PC-3 (cell line): ENCODE data around the gene NECAB2. TPM values are rescaled to one million over a fixed set of nuclear protein-coding genes. Genes with fewer than 3 reads are reported as not detected.

Source experiments
- ATAC-seq: fragments of 200-7000 bp; cut with Tn5 transposase; 2 replicates; pipeline ENCODE4 v1.9.1; 2020; ENCODE audit warnings: mild to moderate bottlenecking, moderate library complexity
- BruUV-seq: library from RNA; stranded (reverse); fragments of 400-500 nt; replicated peaks from 2 replicates; lab custom pipeline; 2021; lab: Mats Ljungman, UMichigan
- CTCF ChIA-PET: fragments of 300-600 bp; sonication (Branson Sonifier 250); formaldehyde crosslinking; loops from one replicate; lab custom pipeline; 2022; ENCODE audit warnings: antibody characterized with exemption; lab: Charles Lee
- POLR2A ChIA-PET: fragments of 300-600 bp; sonication (Branson Sonifier 250); formaldehyde crosslinking; loops from one replicate; lab custom pipeline; 2022; ENCODE audit warnings: antibody characterized with exemption; ENCODE audit not compliant: unreplicated experiment; lab: Charles Lee
- DNase-seq: peaks from one replicate; pipeline ENCODE4 v3.0.0-alpha.2; 2015
- H2AFZ ChIP-seq: fragments of 300-600 bp; sonication (generic); 2 replicates; pipeline ENCODE4 v1.6.0; 2016; ENCODE audit warnings: antibody characterized with exemption, low read length
- H3F3A ChIP-seq: fragments of 300-600 bp; sonication (generic); one replicate; pipeline ENCODE4 v1.6.0; 2017; ENCODE audit warnings: antibody characterized with exemption, low read length, control low read depth, mild to moderate bottlenecking; ENCODE audit not compliant: unreplicated experiment
- H3K27ac ChIP-seq: fragments of 300-600 bp; sonication (generic); 2 replicates; pipeline ENCODE4 v1.5.1; 2016; ENCODE audit warnings: mild to moderate bottlenecking, low read length
- H3K27me3 ChIP-seq: fragments of 300-600 bp; sonication (generic); 2 replicates; pipeline ENCODE4 v1.6.1; 2016; ENCODE audit warnings: low read length, mixed read lengths
- H3K36me3 ChIP-seq: fragments of 300-600 bp; sonication (generic); 2 replicates; pipeline ENCODE4 v1.6.1; 2016; ENCODE audit warnings: low read depth, mixed run types, low read length, mixed read lengths
- H3K4me1 ChIP-seq: fragments of 300-600 bp; sonication (generic); 2 replicates; pipeline ENCODE4 v1.5.1; 2016; ENCODE audit warnings: low read length; ENCODE audit not compliant: insufficient read depth
- H3K4me2 ChIP-seq: fragments of 300-600 bp; sonication (generic); 2 replicates; pipeline ENCODE4 v1.6.0; 2016; ENCODE audit warnings: low read length
- H3K4me3 ChIP-seq: fragments of 300-600 bp; sonication (generic); 2 replicates; pipeline ENCODE4 v1.5.1; 2016; ENCODE audit warnings: mild to moderate bottlenecking, low read length, mixed read lengths
- H3K79me2 ChIP-seq: fragments of 300-600 bp; sonication (generic); 2 replicates; pipeline ENCODE4 v1.6.1; 2017; ENCODE audit warnings: low read length, mixed read lengths
- H3K9ac ChIP-seq: fragments of 300-600 bp; sonication (generic); 2 replicates; pipeline ENCODE4 v1.6.0; 2016; ENCODE audit warnings: mild to moderate bottlenecking, low read length
- H3K9me2 ChIP-seq: fragments of 300-600 bp; sonication (generic); replicated peaks from 2 replicates; pipeline ENCODE4 v1.6.1; 2016; ENCODE audit warnings: mixed run types, low read length, mixed read lengths
- H3K9me3 ChIP-seq: fragments of 300-600 bp; sonication (generic); 2 replicates; pipeline ENCODE4 v1.6.1; 2016; ENCODE audit warnings: low read length, mixed read lengths
- H4K20me1 ChIP-seq: fragments of 300-600 bp; sonication (generic); 2 replicates; pipeline ENCODE4 v1.6.1; 2016; ENCODE audit warnings: low read length, mixed read lengths
- EZH2 ChIP-seq: fragments of 300-600 bp; sonication (generic); IDR thresholded peaks from one replicate; pipeline ENCODE4 v1.6.1; 2017; ENCODE audit warnings: antibody characterized with exemption, mild to moderate bottlenecking, low read length; ENCODE audit not compliant: unreplicated experiment
- EZH2phosphoT487 ChIP-seq: fragments of 300-600 bp; sonication (generic); IDR thresholded peaks from 2 replicates; pipeline ENCODE4 v1.6.1; 2018; ENCODE audit warnings: mild to moderate bottlenecking, antibody characterized with exemption, low read length, borderline replicate concordance
- intact Hi-C: fragments of 100-400 bp; cut with micrococcal nuclease; formaldehyde crosslinking; loops from 2 replicates; pipeline ENCODE4 v1.9.0; 2023
- total RNA-seq: library from RNA; depleted of rRNA; stranded (reverse); fragments of >200 nt; gene quantifications from 2 replicates; pipeline ENCODE4 v1.2.3, GENCODE V29; 2014
- TF ChIP-seq, protein P1 (sequence below): fragments of 300-600 bp; sonication (generic); conservative IDR thresholded peaks from 2 replicates; pipeline ENCODE4 v1.5.1; 2017; ENCODE audit warnings: antibody characterized with exemption, low read depth, mild to moderate bottlenecking, low read length

Gene NECAB2
- total RNA-seq, 1 experiment from 2014 or later: 0.22 TPM

DNA sequence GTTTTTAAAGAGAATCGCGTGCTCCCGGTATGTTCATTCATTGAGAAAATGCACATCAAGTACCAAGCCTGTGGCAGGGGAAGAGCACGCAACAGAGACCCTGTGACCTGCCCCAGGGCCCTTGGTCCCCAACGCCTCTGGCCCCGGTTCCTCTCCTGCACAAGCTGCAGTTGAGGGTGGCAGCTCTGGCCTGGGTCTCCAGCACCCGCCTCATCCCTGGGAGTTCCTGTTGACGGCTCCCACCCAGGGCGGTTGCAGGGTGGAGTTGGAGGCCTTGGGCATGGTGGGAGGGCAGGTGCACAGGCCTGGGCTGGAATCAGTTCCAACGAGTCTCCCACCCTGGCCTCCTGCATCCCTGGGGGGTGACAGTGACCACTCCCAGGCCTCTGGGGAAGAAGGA, 5.0 kb downstream of the NECAB2 start:
- H3K4me3 ChIP-seq: no peak overlapping the region
- H3F3A ChIP-seq: no peaks in the 10 kb centered on the region
- ChIA-PET POLR2A (no interaction called here), CTCF (no interaction called here)
- ATAC-seq (no peak), DNase-seq (no peak)
- H3K4me2 ChIP-seq: no peak overlapping the region
- no peaks in the 10 kb centered on the region for H3K36me3 ChIP-seq
- BruUV-seq: no TSS peak
- H4K20me1 ChIP-seq: no peaks in the 10 kb centered on the region
- H3K9me2 ChIP-seq: no peaks in the 10 kb centered on the region
- no peaks in the 10 kb centered on the region for H3K79me2 ChIP-seq
- no peaks in the 10 kb centered on the region for H3K27me3 ChIP-seq
- no peak overlapping the region for H2AFZ ChIP-seq
- no peak overlapping the region for H3K27ac ChIP-seq
- no peak overlapping the region for H3K9ac ChIP-seq
- intact Hi-C loops: no loop called here
- no peaks in the 10 kb centered on the region for H3K4me1 ChIP-seq
- H3K9me3 ChIP-seq: no peaks in the 10 kb centered on the region
- TF ChIP-seq, protein P1, sequence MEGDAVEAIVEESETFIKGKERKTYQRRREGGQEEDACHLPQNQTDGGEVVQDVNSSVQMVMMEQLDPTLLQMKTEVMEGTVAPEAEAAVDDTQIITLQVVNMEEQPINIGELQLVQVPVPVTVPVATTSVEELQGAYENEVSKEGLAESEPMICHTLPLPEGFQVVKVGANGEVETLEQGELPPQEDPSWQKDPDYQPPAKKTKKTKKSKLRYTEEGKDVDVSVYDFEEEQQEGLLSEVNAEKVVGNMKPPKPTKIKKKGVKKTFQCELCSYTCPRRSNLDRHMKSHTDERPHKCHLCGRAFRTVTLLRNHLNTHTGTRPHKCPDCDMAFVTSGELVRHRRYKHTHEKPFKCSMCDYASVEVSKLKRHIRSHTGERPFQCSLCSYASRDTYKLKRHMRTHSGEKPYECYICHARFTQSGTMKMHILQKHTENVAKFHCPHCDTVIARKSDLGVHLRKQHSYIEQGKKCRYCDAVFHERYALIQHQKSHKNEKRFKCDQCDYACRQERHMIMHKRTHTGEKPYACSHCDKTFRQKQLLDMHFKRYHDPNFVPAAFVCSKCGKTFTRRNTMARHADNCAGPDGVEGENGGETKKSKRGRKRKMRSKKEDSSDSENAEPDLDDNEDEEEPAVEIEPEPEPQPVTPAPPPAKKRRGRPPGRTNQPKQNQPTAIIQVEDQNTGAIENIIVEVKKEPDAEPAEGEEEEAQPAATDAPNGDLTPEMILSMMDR: no peak
- TF ChIP-seq EZH2 (no peak), EZH2phosphoT487 (no peak)

DNA sequence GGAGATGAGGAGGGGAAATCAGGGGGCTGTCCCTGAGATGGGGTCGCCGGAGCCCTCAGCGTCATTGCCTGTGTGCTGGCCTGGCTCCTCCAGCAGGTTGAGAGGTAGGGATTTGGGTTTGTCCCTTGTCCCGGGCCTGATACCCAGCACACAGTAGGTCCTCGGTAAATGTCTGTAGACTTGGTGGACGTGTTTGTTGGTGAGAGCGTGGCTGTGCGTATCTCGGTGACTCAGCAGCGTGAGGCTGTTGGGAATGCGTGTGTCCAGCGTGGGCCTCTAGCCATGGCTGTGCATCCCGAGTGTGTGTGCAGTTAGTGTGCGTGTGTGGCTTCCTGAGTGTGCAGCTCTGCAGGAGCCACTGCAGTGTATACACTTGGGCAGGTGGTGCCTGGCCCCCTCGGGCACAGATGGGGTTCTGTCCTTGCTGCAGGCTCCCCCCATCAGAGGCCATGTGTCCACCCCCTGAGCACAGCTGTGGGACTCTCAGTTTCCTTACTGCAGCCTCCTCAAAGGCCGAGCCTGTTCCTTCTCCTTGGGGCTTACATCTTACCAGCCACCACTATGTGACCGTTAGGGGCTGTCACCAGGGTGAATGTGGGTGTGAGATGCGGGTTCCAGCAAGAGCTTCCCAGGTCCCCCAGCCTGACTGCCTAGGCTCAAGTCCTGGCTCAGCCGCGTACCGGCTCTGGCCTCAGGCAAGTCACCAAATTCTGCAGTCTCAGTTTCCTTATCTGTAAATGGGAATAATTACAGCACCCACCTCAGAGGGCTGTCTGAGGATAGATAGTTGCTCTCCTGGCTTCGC, 5.7 kb downstream of the NECAB2 start:
- H3K27ac ChIP-seq: no peak overlapping the region
- POLR2A ChIA-PET: no interaction called here

DNA sequence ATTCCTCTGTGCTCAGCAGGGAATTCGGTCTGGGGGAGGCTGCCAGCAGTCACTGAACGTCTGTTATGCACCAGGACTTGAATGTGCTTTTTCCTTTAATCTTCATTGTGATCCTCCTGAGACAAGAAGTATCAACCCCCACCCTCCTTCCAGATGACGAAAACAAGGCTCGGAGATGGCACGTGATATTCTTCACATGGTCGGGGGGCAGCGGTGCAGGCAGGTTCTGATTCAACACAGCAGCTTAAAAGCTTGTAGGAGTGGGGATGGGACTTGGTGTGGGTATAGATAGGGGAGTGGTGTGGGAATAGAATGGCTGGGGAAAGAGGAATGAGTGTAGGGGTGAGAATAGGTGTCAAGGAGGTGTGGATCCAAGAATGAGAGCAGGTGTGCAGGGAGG, 6.4 kb downstream of the NECAB2 start:
- no peaks in the 10 kb centered on the region for H3K9me3 ChIP-seq
- ATAC-seq: no peak
- no peaks in the 10 kb centered on the region for H3K79me2 ChIP-seq

More for the DNA sequence above, 5.7 kb downstream of the NECAB2 start:
- Histone ChIP-seq H2AFZ (no peak overlapping the region), H3K36me3 (no peaks in the 10 kb centered on the region), H3K4me1 (no peaks in the 10 kb centered on the region), H3K9ac (no peak overlapping the region), H3K79me2 (no peaks in the 10 kb centered on the region), H3K4me3 (no peak overlapping the region), H3K4me2 (no peak overlapping the region), H3K9me2 (no peaks in the 10 kb centered on the region), H4K20me1 (no peaks in the 10 kb centered on the region), H3K27me3 (no peaks in the 10 kb centered on the region), H3F3A (no peaks in the 10 kb centered on the region), H3K9me3 (no peaks in the 10 kb centered on the region)
- no peak for ATAC-seq
- DNase-seq: no peak
- BruUV-seq: no TSS peak
- intact Hi-C loops: no loop called here
- TF ChIP-seq EZH2phosphoT487: no peak
- no peak for TF ChIP-seq EZH2
- CTCF ChIA-PET: no interaction called here

More for the DNA sequence above, 6.4 kb downstream of the NECAB2 start:
- no peaks in the 10 kb centered on the region for H3K9me2 ChIP-seq
- H3K36me3 ChIP-seq: no peaks in the 10 kb centered on the region
- H2AFZ ChIP-seq: no peak overlapping the region
- no peaks in the 10 kb centered on the region for H4K20me1 ChIP-seq
- no peak for DNase-seq
- no peak for TF ChIP-seq EZH2
- no peak for TF ChIP-seq EZH2phosphoT487
- TF ChIP-seq, protein P1: no peak
- ChIA-PET CTCF (no interaction called here), POLR2A (no interaction called here)
- no peaks in the 10 kb centered on the region for H3K4me1 ChIP-seq
- no peak overlapping the region for H3K4me3 ChIP-seq
- H3F3A ChIP-seq: no peaks in the 10 kb centered on the region
- BruUV-seq: no TSS peak
- no peak overlapping the region for H3K4me2 ChIP-seq
- no peak overlapping the region for H3K27ac ChIP-seq
- intact Hi-C loops: no loop called here
- no peak overlapping the region for H3K9ac ChIP-seq
- H3K27me3 ChIP-seq: no peaks in the 10 kb centered on the region
